ENCODE results near the gene COLQ. TPM values are rescaled to one million over a fixed set of nuclear protein-coding genes. Genes with fewer than 3 reads are reported as not detected.

Gene COLQ
- total RNA-seq, 1 experiment from 2014 or later = not detected

DNA sequence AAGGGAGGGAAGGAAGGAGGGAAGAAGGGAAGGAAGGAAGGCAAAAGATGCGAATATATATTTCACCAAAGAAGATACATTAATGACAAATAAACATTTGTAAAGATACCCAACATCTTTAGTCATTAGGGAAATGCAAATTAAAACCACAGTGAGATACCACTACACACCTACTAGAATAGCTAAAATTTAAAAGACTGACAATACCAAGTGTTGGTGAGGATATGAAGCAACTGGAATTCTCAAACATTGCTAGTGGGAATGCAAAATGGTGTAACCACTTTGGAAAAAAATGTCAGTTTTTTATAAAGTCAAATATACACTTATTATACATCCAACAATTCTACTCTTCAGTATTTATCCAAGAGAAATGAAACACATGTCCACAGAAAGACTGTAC lies 4.3 kb upstream of the COLQ start:
- BruUV-seq (replicated peaks) = no TSS peak
- ChIA-PET CTCF (no interaction called here), POLR2A (no interaction called here)

DNA sequence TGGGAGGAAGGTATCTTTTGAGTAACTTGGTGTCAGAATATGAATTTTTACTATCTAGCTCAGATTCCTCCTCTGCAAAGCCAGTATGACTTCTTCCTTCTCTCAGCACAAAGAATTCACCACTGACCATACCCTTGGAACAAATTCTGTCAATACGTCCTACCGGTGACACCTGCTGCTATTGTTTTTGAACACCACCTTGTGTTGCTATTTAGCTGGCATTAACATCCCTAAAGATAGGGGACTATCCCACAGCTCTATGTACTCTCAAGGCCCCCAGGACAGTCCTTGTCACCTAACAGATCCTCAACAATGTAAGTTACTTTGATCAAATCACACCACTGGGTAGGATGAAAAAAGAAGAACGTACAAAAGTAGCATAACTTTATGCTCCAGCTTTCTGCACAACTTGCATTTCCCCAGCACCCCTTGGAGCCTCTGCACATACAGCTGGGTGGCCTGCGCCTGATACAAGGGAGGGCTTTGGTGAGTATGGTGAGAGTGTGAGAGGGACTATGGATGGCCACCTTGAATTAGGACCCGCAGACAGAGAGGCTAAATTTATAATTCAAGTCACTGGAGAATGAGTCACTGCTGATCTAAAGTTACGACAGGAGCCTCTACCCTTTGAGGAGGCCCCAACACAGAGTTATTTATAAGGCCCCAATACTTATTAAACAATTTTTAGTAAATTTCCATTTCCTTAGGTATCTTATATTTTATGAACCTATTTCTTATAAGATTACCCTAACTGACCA lies 2.3 kb upstream of the COLQ start:
- no peak overlapping the region for H3K4me3 ChIP-seq (ENCODE audit: low read depth, low read length)
- DNase-seq = no peak
- ChIA-PET POLR2A (no interaction called here), CTCF (no interaction called here)
- H3K36me3 ChIP-seq (ENCODE audit: control insufficient read depth, insufficient read depth, low read length) = no peaks in the 10 kb centered on the region
- intact Hi-C loops (cut with micrococcal nuclease; ENCODE audit: unreplicated experiment) = no loop called here
- H3K36me3 Mint-ChIP-seq (ENCODE audit: insufficient read depth, unreplicated experiment) = no peaks in the 10 kb centered on the region
- H3K9me3 Mint-ChIP-seq (ENCODE audit: unreplicated experiment) = no peaks in the 10 kb centered on the region
- no peaks in the 10 kb centered on the region for H3K27me3 ChIP-seq (replicated peaks; ENCODE audit: control insufficient read depth, insufficient read depth, low read length)
- no peaks in the 10 kb centered on the region for H3K9me3 ChIP-seq
- H3K4me1 ChIP-seq = no peaks in the 10 kb centered on the region
- BruUV-seq (replicated peaks) = no TSS peak
- H3K27me3 Mint-ChIP-seq (ENCODE audit: insufficient read depth, unreplicated experiment) = no peaks in the 10 kb centered on the region
- no peak overlapping the region for H3K4me3 Mint-ChIP-seq (ENCODE audit: unreplicated experiment)
- H3K4me1 Mint-ChIP-seq (ENCODE audit: low read depth, unreplicated experiment) = peaks cover 5% of the 10 kb centered on the region
- TF ChIP-seq, protein P1, sequence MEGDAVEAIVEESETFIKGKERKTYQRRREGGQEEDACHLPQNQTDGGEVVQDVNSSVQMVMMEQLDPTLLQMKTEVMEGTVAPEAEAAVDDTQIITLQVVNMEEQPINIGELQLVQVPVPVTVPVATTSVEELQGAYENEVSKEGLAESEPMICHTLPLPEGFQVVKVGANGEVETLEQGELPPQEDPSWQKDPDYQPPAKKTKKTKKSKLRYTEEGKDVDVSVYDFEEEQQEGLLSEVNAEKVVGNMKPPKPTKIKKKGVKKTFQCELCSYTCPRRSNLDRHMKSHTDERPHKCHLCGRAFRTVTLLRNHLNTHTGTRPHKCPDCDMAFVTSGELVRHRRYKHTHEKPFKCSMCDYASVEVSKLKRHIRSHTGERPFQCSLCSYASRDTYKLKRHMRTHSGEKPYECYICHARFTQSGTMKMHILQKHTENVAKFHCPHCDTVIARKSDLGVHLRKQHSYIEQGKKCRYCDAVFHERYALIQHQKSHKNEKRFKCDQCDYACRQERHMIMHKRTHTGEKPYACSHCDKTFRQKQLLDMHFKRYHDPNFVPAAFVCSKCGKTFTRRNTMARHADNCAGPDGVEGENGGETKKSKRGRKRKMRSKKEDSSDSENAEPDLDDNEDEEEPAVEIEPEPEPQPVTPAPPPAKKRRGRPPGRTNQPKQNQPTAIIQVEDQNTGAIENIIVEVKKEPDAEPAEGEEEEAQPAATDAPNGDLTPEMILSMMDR (IDR thresholded peaks at IDR 0.05; ENCODE audit: insufficient read depth in 1 of 2, low read depth in 1 of 2, low read length in 1 of 2, severe bottlenecking in 1 of 2, unreplicated experiment in 1 of 2) = no peak
- H3K27ac Mint-ChIP-seq (ENCODE audit: unreplicated experiment) = no peak overlapping the region

More for the DNA sequence above, 4.3 kb upstream of the COLQ start:
- no peaks in the 10 kb centered on the region for H3K4me1 ChIP-seq
- DNase-seq = no peak
- no peaks in the 10 kb centered on the region for H3K27me3 ChIP-seq (replicated peaks; ENCODE audit: control insufficient read depth, insufficient read depth, low read length)
- TF ChIP-seq, protein P1 (IDR thresholded peaks at IDR 0.05; ENCODE audit: insufficient read depth in 1 of 2, low read depth in 1 of 2, low read length in 1 of 2, severe bottlenecking in 1 of 2, unreplicated experiment in 1 of 2) = no peak
- intact Hi-C loops (cut with micrococcal nuclease; ENCODE audit: unreplicated experiment) = no loop called here
- H3K9me3 ChIP-seq = no peaks in the 10 kb centered on the region
- H3K4me3 ChIP-seq (ENCODE audit: low read depth, low read length) = no peak overlapping the region
- Mint-ChIP-seq H3K4me3 (ENCODE audit: unreplicated experiment) (no peak overlapping the region), H3K4me1 (ENCODE audit: low read depth, unreplicated experiment) (peaks cover 12% of the 10 kb centered on the region), H3K9me3 (ENCODE audit: unreplicated experiment) (no peaks in the 10 kb centered on the region), H3K27ac (ENCODE audit: unreplicated experiment) (no peak overlapping the region), H3K36me3 (ENCODE audit: insufficient read depth, unreplicated experiment) (no peaks in the 10 kb centered on the region), H3K27me3 (ENCODE audit: insufficient read depth, unreplicated experiment) (no peaks in the 10 kb centered on the region)
- H3K36me3 ChIP-seq (ENCODE audit: control insufficient read depth, insufficient read depth, low read length) = no peaks in the 10 kb centered on the region

DNA sequence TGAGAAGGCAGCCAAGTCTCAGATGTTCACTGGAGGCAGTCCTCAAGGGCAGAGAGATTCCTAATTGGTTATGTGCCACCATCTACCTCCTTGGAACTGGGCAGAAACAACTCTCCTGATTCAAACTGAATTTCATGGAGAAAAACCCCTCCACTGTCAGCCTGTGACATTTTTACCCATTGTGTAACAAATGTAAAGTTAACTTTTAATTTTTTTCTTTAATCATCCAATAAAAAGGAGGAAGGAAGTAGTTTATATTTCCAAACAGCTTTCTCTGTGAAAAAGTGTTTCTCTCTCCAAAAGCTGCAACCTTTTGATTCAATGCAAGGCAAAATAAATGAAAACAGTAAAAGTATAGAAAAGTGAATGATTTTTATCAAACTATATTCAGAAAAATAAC lies 510 bp upstream of the COLQ start:
- TF ChIP-seq, protein P1 (IDR thresholded peaks at IDR 0.05; ENCODE audit: insufficient read depth in 1 of 2, low read depth in 1 of 2, low read length in 1 of 2, severe bottlenecking in 1 of 2, unreplicated experiment in 1 of 2) = no peak
- BruUV-seq (replicated peaks) = no TSS peak
- Mint-ChIP-seq H3K4me3 (ENCODE audit: unreplicated experiment) (no peak overlapping the region), H3K4me1 (ENCODE audit: low read depth, unreplicated experiment) (peaks cover 5% of the 10 kb centered on the region), H3K9me3 (ENCODE audit: unreplicated experiment) (no peaks in the 10 kb centered on the region), H3K36me3 (ENCODE audit: insufficient read depth, unreplicated experiment) (no peaks in the 10 kb centered on the region), H3K27me3 (ENCODE audit: insufficient read depth, unreplicated experiment) (no peaks in the 10 kb centered on the region), H3K27ac (ENCODE audit: unreplicated experiment) (no peak overlapping the region)
- H3K4me3 ChIP-seq (ENCODE audit: low read depth, low read length) = no peak overlapping the region
- no peaks in the 10 kb centered on the region for H3K27me3 ChIP-seq (replicated peaks; ENCODE audit: control insufficient read depth, insufficient read depth, low read length)
- no peaks in the 10 kb centered on the region for H3K9me3 ChIP-seq
- H3K36me3 ChIP-seq (ENCODE audit: control insufficient read depth, insufficient read depth, low read length) = no peaks in the 10 kb centered on the region
- POLR2A ChIA-PET = no interaction called here
- intact Hi-C loops (cut with micrococcal nuclease; ENCODE audit: unreplicated experiment) = no loop called here
- CTCF ChIA-PET = no interaction called here
- no peak for DNase-seq
- no peaks in the 10 kb centered on the region for H3K4me1 ChIP-seq
